ENCODE results near the gene NPHS1.

DNA sequence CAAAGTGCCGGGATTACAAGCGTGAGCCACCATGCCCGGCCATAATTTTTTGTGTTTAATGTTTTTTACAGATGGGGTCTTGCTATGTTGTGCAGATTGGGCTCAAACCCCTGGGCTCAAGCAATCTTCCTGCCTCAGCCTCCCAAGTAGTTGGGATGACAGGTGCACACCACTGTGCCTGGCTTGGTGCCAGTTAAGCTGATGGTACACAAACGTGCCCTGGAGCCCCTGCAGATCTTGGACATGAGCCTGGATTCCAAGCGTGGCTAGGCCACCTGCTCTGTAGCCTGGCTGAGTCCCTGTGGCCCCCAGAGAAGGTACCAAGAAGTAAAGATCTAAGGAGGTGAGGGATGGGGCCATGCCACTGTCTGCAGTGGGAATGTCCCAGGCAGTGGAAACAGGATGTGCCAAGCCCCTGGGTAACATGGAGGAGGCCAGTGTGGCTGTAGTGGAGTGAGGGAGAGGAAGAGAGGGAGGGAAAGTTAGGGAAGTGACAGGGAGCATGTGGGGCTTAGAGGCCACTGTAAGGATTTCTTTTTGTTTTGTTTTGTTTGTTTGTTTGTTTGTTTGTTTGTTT lies 46.7 kb downstream of the NPHS1 start:
- TF ChIP-seq POLR2AphosphoS5 (IDR thresholded peaks at IDR 0.05; ENCODE audit: borderline replicate concordance, low read depth, low read length) (no peak), EZH2 (IDR thresholded peaks at IDR 0.05) (no peak)

All from SK-N-MC (cell line).